NCI-H1694 treated with DMSO at 0.1 percent for 48 hours (cell line): ENCODE data around the gene ZNF618.

Experiments used
- DNase-seq: peaks from one replicate; lab custom pipeline; 2025; lab: John Stamatoyannopoulos, UW

ZNF618 gene

GRCh38 chr9:114001794-114002261, 125.7 kb downstream of the ZNF618 start:
- no peak for DNase-seq

GRCh38 chr9:114002271-114002985, 126.3 kb downstream of the ZNF618 start:
- no peak for DNase-seq

- DNase-seq, result no peak
Measured at GRCh38 chr9:114002986-114003350, 126.9 kb downstream of the ZNF618 start.

GRCh38 chr9:114003351-114003750, 127.2 kb downstream of the ZNF618 start:
- DNase-seq, result no peak

GRCh38 chr9:114003758-114004157, 127.6 kb downstream of the ZNF618 start:
- peak; percentile 9 for DNase-seq

GRCh38 chr9:114004221-114004716, 128.2 kb downstream of the ZNF618 start:
- no peak for DNase-seq

GRCh38 chr9:114005371-114006154, 129.5 kb downstream of the ZNF618 start:
- no peak for DNase-seq

GRCh38 chr9:114006155-114006550, 130.0 kb downstream of the ZNF618 start:
- no peak for DNase-seq

- DNase-seq, result no peak
Measured at GRCh38 chr9:114006931-114007691, 131.0 kb downstream of the ZNF618 start.

GRCh38 chr9:114007991-114008666, 132.0 kb downstream of the ZNF618 start:
- DNase-seq, result no peak

GRCh38 chr9:114008667-114009410, 132.7 kb downstream of the ZNF618 start:
- no peak for DNase-seq

GRCh38 chr9:114011313-114011712, 135.2 kb downstream of the ZNF618 start:
- no peak for DNase-seq

- DNase-seq, result no peak
Measured at GRCh38 chr9:114012126-114012525, 136.0 kb downstream of the ZNF618 start.

- DNase-seq, result no peak
Measured at GRCh38 chr9:114014044-114014443, 137.9 kb downstream of the ZNF618 start.

- no peak for DNase-seq
Measured at GRCh38 chr9:114015607-114016006, 139.5 kb downstream of the ZNF618 start.

GRCh38 chr9:114016101-114016500, 140.0 kb downstream of the ZNF618 start:
- DNase-seq, result no peak

- no peak for DNase-seq
Measured at GRCh38 chr9:114016629-114017423, 140.7 kb downstream of the ZNF618 start.

GRCh38 chr9:114017741-114018715, 141.9 kb downstream of the ZNF618 start:
- no peak for DNase-seq

- DNase-seq, result no peak
Measured at GRCh38 chr9:114021578-114021977, 145.5 kb downstream of the ZNF618 start.
